ENCODE measurements around the gene IL26. TPM values are rescaled to one million over a fixed set of nuclear protein-coding genes. Genes with fewer than 3 reads are reported as not detected.
A peak's percentile ranks its signal among the peaks of the same experiment; 100 is the strongest.

IL26 gene, protein sequence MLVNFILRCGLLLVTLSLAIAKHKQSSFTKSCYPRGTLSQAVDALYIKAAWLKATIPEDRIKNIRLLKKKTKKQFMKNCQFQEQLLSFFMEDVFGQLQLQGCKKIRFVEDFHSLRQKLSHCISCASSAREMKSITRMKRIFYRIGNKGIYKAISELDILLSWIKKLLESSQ
- not detected in 2 replicates for total RNA-seq

DNA sequence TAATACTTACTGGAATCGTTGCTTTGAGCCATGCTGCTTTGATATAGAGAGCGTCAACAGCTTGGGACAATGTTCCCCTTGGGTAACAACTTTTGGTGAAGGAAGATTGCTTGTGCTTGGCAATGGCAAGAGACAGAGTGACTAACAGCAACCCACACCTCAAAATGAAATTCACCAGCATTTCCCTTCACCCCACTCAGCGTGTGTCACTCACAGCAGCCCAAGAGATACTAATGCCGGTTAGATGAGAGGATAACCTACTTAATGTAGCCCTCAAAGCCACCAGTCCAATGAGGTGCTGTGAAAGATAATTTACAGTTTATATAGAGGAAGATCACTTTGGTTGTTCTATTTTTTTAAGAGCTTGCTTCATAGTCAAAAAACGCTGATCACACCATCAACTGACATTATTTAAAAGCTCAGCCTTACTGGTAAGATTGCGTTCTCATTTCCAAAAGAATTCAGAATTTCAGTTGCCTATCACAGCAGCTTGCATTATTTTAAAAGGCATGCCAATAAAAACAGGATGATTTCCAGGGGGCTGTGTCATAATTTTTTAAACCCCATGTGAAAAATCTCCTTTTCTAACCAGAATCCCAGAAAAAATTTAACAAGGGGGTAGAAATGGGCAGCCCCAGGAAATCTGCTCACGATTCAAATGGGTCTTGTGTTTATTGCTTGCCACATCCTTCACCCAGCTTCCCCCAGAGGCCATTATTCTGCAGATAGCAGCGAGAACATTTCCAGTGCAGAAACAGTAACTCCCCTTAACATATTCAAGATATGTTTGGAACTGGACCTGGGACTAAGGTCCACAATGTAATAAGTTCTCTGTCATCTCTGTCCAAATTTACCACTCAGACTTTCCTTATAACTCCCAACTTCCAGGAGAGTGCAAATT, at the start of gene IL26:
Gene IL26, minus strand, starts transcription at position 235 of the 901 bp plus-strand sequence. Its CDS starts 54 bp downstream, at position 181.
- DNase-seq (ENCODE audit: low read depth in 2 of 2): no peak

DNA sequence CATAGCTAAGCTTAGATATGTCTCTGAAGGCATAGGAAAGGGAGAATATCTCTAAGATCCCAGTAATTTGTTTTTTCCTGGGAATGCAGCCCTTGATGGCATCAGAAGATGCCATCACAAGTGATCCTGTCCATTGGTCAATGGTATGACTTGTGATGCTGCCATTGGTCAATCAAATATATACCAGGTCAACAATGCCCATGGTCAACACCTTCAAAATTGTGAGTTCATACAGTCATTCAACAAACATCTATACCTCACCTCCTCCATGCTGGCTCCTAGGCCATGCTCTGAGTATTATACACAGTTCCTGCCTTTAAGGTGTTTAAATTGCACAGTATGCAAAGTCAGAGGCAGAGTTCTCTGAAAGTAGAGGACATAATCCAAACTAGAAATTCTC, 47.1 kb upstream of the IL26 start:
- no peak for DNase-seq (ENCODE audit: low read depth in 2 of 2)

DNA sequence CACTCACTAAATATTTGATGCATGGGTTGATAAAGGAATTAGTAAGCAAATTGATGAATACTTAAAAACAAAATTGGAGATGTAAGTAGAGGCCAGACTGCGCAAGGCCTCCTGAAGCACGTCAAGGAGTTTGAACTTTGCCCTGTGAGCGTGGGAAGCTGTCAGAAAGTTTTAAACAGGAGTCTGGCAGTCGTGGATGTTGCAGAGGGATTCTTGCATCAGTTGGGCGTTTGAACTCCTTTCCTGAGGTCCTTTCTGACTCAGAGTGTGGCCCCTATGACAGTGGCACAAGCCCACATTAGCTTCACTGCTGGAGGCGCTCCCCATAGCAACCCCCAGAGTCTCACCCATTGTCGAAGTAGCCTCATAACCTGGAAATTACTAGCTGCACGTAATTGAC, 45.7 kb upstream of the IL26 start:
- peak in 1 of 2 donors; percentile 56 for DNase-seq (ENCODE audit: low read depth in 2 of 2)

DNA sequence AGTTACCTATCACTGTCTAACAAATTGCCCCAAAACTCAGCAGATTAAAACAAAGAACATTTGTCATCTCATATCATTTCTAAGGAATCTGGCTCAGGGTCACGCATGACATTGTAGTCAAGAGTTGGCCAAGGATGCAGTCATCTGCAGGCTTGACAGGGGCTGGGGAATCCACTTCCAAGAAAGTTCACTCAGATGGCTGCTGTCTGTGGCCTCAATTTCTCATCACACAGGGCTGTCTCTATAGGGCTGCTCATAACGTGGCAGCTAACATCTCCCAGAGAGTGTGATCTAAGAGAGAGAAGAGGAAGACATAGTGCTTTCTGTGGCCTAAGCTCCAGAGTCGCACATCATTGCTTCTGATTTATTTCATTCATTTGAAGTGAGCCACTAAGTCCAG, 44.7 kb upstream of the IL26 start:
- DNase-seq (ENCODE audit: low read depth in 2 of 2): no peak

DNA sequence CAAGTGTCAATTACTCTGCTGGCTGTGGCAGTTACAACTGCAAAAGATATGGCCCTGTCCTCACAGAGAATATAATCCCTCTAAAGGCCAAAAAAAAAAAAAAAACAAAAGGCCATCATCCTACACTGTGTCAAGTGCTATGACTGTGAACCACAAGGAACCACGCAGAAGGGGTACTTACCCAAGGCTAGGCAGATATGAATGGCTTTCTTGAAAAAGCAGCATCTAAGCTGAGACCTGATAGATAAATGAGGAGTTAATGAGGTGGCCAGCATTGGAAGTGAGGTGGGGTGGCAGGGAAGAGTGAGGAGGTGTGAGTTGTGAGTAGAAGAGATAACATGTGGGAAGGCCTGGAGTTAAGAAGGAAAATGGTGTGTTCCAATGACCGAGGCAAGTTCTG, 44.2 kb upstream of the IL26 start:
- DNase-seq (ENCODE audit: low read depth in 2 of 2): no peak

DNA sequence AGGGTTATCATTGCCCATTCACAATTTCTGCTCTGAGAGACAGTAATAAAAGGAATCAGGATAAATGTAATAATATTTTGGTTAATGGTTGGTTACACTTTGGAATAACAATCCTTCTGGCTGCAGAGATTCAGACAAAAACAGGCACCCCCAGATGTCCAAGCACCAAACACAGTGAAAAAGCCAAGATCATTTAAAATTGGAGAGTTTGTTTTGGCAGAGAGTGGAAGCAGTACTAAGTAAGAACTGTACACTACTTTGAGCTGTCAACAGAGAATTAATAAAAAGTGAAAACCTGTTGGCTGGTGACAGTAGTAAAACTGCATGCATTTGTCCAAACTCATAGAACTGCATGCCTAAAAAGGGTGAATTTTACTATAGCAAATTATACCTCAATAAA, 43.4 kb upstream of the IL26 start:
- DNase-seq (ENCODE audit: low read depth in 2 of 2): no peak

DNA sequence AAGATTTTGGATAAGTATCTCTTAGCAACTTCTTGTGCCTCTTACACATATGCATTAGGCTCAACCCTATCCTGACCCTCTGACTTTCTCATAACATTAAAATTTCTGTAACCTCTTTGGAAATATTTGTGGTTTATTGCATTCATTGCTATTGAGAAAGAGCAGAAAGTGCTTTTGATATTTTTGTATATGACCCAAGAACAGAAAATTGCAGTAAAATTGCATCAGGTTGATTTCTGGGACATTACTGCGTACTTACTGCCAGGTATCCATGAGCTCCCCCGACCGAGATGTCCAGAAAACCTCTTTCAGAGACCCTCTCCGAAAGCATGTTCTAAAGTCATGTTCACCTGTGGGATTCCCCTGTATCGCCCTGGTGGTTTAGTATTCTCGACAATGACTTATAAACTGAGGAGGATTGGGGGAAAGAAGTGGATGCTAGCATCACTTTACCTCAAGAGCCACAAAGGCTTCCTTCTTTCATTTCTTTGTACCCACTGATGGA, 42.3 kb upstream of the IL26 start:
- DNase-seq (ENCODE audit: low read depth in 2 of 2): no peak

DNA sequence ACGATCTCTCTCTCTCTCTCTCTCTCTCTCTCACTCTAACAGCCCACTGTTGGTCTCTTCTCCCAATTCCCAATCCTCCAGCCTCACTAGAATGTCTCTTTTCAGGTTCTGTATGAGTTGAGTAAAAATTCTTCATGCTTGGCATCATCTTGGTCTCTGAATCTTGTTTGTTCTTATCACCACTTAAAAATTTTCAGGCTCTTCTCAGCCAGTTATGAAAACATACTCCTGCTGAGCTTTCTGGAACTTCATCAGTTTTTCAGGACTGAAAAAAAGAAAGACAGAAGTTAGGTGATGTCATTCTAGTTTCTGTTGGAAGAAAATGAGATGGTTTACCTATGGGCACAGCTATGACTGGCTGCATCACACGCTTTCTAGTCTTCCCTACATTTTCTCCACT, 39.2 kb upstream of the IL26 start:
- no peak for DNase-seq (ENCODE audit: low read depth in 2 of 2)

DNA sequence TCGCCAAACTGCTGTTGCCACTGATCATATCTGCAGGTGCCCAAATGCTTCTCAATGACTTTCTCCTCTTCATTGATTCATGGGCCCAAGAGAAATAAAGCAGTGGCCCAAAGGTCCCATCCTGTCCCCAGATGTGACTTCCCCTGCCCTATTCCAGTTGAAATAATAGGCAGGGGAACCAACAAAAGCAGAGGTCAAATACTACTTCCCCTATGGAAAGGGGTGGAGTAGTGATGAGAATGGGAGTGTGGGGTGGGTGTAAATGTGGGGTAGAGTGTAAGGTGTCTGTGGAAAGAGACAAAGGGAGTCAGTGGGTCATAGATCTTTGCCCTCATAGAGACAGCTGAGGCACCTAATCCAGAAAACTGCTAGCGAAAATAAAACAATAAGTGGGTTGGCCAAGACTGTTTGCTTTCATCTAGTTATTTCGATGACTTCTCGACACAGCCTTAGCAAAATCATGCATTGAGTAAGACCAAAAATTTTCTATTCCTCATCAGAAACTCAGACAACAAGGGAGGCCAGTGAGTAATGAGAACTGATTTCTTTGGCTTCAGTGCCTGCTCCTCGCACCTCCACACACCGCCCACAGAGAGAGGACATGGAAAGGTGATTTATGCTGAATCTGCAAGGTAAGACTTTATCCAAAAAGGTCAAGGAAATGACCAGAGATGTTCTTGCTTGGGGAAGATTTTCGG, 38.7 kb upstream of the IL26 start:
- DNase-seq (ENCODE audit: low read depth in 2 of 2): no peak

DNA sequence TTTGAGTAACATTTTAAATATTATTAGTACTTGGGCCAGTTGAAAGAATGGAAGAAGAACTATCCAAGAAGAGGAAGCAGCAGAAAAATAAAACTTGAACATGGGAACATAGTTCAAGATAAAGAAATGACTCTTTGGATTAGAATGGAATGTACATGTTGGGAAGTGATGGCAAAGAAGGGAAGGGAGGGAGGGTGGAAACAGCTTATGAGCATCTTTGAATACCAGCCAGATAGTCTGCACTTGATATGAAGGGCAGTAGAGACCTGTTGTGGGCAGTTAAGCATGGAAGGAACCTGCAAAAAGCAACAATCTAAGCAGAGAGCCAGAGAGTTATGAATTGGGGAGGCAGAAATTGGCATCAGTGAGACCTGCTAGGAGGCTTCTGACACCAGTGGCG, 37.8 kb upstream of the IL26 start:
- DNase-seq (ENCODE audit: low read depth in 2 of 2): no peak

DNA sequence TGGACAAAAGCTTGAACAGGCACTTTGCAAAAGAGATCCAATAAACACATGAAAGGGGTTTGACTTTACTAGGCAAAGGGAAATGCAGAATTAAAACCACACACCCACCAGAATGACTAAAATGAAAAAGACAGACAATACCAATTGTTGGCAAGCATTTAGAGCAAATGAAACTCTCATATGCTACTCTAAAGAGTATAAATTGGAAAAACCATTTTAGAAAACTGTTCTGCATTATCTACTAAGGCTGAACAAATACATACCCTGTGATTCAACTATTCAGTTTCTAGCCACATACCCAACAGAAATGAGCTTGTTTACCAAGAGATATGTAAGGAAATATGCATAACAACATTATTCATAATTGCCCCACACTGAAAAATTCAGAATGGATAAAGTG, 36.3 kb upstream of the IL26 start:
- no peak for DNase-seq (ENCODE audit: low read depth in 2 of 2)

DNA sequence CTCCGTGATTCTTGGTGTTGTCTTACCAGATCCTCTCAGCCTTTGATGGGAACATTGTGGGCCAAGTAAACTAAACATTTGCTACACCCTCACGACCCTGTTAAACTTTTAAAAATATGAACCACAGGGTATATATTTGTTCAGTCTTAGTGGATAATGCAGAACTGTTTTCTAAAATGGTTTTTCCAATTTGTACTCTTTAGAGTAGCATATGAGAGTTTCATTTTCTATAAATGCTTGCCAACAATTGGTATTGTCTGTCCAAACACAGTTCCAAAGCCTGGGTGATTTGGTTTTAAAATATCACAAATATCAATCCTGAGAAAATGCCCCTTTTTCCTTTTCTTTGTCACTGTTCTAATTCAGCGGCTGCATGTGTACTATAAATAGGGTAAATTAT, 34.5 kb upstream of the IL26 start:
- DNase-seq (ENCODE audit: low read depth in 2 of 2): no peak

DNA sequence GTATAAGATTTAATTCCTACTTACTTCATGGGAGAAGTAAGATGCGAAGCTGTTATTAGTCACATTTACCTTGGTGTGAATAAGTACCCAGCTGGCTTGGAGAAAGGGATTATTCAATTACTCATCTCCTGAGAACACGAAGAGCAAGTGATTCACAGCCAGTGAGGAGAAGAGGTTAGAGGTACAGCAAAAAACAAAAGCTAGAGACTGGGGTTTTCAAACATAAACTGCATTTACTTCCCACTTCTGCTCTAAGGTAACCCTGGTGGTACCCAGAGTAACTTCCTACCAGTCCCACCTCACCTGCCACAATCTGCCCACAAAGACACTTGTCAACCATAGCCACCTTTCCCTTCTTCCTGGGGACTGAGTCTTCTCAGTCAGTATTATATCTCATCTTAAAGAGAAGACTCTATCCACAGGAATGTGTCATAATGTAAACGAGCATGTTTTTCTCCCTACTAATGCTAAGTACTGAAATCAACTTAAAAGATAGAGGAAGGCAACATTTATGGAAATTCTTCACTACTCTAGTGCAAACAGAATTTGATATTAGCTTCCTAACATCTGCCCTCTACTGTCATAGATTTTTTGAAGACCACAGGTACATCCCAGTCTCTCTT, 33.8 kb upstream of the IL26 start:
- peak in 1 of 2 donors; percentile 75 for DNase-seq (ENCODE audit: low read depth in 2 of 2)

DNA sequence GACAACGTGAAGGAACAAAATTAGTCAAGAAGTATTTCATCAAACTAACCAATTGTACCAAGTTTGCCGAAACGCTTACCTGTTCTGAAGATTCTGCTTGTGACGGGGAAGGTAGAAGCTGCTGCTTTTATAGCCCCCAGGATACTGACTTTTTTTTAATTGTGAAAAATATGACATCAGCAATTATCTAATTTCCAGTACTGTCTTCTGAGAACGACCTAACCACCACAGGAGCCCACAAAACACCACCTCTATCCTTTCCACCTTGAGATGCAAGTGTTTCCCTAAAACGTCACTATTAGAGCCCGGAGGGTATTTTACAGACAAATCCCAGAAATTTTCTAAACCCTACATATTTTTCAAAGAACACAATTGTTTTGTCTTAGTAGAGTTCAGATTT, 27.9 kb upstream of the IL26 start, which contains the start of gene IL22:
Gene IL22, minus strand, starts transcription at position 101 of the 400 bp plus-strand sequence. CDS start 156 bp downstream, outside the sequence.
- no peak for DNase-seq (ENCODE audit: low read depth in 2 of 2)

DNA sequence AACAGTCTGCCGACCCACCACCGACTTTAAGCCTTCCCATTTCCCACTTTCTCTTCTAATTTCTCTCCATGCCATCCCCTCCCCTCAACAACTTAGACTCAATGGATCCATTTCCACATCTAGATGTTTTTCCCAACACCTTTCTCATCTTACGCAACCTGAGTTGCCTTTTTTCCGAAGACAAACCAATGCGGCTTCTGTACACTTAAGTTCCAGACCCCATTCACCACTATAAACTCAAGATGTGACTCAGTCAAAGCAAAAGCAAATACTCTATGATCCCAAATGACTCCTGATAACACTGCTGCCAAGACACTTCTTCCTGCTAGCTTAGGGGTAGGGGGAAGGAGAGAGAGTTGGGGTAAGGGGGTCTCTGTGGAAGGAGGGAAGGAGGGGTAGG, 26.5 kb upstream of the IL26 start:
- no peak for DNase-seq (ENCODE audit: low read depth in 2 of 2)

DNA sequence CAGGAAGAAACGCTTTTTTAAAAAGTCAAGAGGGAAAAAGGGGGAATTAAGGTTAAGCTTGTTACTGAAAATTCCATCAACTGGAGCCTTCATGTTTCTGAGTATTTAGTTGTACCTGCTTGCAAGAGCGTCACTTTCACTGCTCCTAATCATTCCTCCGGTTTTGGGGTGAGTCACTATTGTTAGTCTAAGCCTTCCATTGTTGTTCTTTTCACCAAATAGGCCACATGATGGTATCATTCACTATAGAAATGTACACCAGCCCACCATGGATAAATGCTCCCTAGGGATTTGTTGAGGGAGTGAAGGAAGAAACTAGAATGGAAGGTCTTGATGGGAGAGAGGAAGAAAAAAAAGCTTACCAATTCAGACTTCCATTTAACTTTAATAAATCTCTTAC, 24.8 kb upstream of the IL26 start:
- peak in 1 of 2 donors; percentile 16 for DNase-seq (ENCODE audit: low read depth in 2 of 2)

DNA sequence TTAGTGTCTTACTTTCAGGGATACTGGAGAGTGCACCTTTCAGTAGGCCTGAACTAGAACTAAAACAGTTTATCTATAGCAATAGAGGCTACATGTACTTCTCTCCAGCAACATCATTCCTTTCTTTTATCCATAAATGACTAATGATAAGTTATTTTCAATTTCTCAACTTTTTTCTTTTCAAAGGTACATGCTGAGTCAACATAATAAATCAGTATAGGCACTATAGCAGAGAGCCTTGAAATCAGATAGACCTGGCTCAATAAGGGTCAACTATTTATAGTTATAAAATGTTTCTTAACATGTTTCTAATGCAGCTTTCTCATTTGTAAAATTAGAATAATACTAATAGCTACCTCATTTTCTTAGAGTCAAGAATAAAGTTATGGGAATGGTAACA, 22.2 kb upstream of the IL26 start:
- no peak for DNase-seq (ENCODE audit: low read depth in 2 of 2)

DNA sequence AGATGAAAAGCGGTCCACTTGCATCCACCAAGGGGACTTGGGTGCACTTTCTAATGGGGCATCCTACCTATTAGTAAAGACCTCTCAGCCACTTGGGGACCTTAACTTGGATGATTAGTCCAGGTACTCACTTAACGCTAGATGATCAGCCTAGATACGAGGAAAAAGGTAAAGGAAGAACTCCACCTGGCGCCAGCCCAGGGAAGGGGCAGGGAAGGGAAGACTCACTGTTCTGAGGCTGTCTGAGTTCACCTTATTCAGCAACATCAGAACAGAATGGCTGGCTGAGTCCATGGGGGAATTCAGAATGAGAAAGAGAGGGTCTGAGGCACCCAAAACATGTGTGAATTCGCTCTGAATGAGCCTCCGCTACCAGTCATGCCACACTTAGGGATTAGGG, 20.7 kb upstream of the IL26 start:
- no peak for DNase-seq (ENCODE audit: low read depth in 2 of 2)

DNA sequence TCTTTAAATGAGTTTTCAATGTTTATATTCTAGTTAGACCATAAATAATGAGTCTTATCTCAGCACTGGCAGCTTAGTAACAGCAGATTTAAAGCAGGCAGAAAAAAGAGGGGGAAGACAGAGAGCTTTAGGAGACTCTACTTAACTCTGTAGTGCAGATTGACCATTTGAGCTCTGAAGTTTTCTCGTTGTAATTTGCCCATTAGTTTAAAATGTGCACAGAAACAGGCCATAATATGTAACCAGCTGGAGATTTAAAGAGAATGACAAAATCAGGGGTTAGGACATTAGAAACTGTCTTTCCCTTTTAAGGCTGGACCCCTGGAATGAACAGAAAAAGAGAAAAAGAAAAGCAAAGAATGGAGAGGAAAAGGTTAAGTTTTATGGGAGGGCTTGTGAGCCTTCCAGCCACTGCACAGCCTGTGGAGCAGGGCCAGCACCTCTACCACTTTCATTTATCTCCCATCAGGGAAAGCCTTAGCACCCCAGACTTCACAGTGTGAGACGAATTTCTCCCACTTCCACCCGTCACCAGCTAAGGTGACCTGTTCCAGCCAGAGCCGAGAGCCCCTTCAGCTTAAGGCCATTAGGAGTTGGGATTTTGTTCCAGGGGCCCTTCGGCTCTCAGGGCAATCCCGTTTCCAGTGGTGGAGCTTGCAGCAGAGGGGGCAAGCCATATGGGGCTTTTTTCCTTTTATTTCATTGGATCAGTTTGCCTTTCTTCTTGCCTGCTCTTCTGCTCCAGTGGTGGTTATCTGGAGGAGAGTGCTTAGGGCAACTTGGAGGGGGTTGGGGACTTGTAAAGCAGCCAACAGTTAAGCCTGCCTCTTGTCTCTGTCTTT, 19.8 kb upstream of the IL26 start:
- DNase-seq (ENCODE audit: low read depth in 2 of 2): no peak

DNA sequence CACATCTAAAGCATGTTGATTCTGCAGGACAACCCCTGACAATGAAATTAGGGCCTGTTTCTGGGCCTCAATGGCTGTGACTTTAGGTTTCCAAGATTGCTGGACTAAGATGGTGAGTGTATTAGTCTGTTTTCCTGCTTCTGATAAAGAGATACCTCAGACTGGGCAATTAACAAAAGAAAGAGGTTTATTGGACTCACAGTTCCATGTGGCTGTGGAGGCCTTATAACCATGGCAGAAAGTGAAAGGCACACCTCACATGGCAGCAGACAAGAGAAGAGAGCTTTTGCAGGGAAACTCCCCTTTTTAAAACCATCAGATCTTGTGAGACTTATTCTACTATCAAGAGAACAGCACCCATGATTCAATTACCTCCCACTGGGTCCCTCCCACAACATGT, 17.2 kb upstream of the IL26 start:
- DNase-seq (ENCODE audit: low read depth in 2 of 2): no peak

DNA sequence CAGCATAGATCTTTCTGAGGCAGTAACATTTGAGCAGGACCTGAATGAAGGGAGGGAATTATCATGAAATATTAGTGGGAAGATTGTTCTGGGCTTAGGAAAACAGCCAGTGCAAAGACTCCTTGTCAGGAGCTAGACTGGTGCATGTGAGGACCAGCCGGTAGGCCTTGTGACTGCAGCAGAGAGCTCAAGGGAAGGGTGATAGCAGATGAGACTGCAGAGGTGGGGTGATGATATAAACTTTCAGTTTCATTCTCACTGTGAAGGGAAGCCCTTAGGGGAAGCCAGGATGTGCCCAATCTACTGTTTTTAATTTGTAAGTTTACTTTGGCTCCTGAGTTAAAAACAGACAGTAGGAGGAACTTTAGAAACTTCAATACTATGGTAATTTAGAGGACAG, 15.4 kb upstream of the IL26 start:
- peak; percentile 57 to 76 for DNase-seq (ENCODE audit: low read depth in 2 of 2)

All from lung microvascular endothelial cell (primary cell).